Esophagus (tissue), 2 donors: ENCODE data around the gene FAM200B. TPM values are rescaled to one million over a fixed set of nuclear protein-coding genes. Genes with fewer than 3 reads are reported as not detected.

Experiments used
- H3K27ac ChIP-seq, 2 donors: one replicate each; pipeline ENCODE4 v1.5.1; 2013; ENCODE audit warnings: low read depth in 2 of 2, mild to moderate bottlenecking in 2 of 2, inconsistent platforms in 1 of 2, low read length in 1 of 2, moderate library complexity in 1 of 2
- H3K27me3 ChIP-seq, 2 donors: one replicate each; pipeline ENCODE4 v1.6.1; 2013; ENCODE audit warnings: low read length in 2 of 2, control low read depth in 1 of 2, mild to moderate bottlenecking in 1 of 2; ENCODE audit not compliant: insufficient read depth in 2 of 2, control insufficient read depth in 1 of 2
- H3K36me3 ChIP-seq, 2 donors: one replicate each; pipeline ENCODE4 v1.6.1; 2013; ENCODE audit warnings: low read length in 1 of 2; ENCODE audit not compliant: control insufficient read depth in 2 of 2, insufficient read depth in 2 of 2
- H3K4me1 ChIP-seq, 2 donors: one replicate each; pipeline ENCODE4 v1.6.1; 2013; ENCODE audit warnings: low read length in 1 of 2; ENCODE audit not compliant: control insufficient read depth in 2 of 2, insufficient read depth in 2 of 2
- H3K4me3 ChIP-seq, 2 donors: one replicate each; pipeline ENCODE4 v1.5.1; 2013; ENCODE audit warnings: low read length in 2 of 2, mild to moderate bottlenecking in 2 of 2, low read depth in 1 of 2, moderate library complexity in 1 of 2
- H3K9me3 ChIP-seq, 2 donors: one replicate each; pipeline ENCODE4 v1.6.1; 2013; ENCODE audit warnings: mild to moderate bottlenecking in 2 of 2, low read depth in 1 of 2, low read length in 1 of 2, moderate library complexity in 1 of 2; ENCODE audit not compliant: control insufficient read depth in 2 of 2, insufficient read depth in 1 of 2
- WGBS, 2 donors: extraction: QIAGEN DNeasy Blood & Tissue Kit; methylation state at CpG; one replicate each; pipeline ENCODE4 v1.1.7; 2013; 5-methylcytosine and 5-hydroxymethylcytosine counted together
- polyA plus RNA-seq, 2 donors: library from polyadenylated mRNA; stranded (reverse); fragments of 200-250 nt; gene quantifications; one replicate each; pipeline ENCODE4 v1.2.3, GENCODE V29; 2013
- donor health status: healthy with polysubstance abuse.
- donor health status: Bipolar disorder and iron deficiency.

FAM200B gene
- polyA plus RNA-seq, 2 donors = 25.7 to 42.6 TPM

DNA sequence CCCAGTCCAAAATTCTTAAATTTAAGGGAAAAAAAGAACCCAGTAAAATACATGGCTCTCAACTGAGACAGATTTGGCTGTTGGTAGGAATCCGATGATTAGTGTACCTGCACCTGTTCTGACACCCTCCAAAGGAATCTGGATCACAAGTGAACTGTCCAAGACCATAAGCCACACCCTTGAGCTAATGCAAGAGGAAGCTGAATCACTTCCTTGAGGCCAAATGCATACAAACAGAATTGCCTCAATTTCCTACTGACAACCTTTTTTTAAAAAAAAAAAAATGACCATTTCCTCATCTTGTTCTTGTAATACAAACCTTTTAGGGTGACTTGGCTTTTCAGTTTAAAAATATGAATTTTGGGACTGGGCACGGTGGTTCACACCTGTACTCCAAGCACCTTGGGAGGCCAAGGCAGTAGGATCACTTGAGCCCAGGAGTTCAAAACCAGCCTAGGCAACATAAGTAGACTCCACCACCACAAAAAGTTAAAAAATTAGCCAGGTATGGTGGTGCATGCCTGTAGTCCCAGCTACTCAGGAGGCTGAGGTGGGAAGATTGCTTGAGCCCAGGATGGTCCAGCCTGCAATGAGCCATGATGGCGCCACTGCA, 15.8 kb upstream of the FAM200B start:
- Histone ChIP-seq H3K36me3 (no peaks in the 10 kb centered on the region), H3K4me3 (no peak overlapping the region), H3K27me3 (no peaks in the 10 kb centered on the region), H3K4me1 (no peaks in the 10 kb centered on the region), H3K9me3 (no peaks in the 10 kb centered on the region), H3K27ac (peak overlapping the region; percentile 66 to 81)
- 73 to 76% methylated on average over 3 of the region's 3 CpGs for WGBS, 2 donors

- Histone ChIP-seq H3K4me3 (no peak overlapping the region), H3K27ac (no peak overlapping the region), H3K4me1 (no peaks in the 10 kb centered on the region), H3K9me3 (no peaks in the 10 kb centered on the region), H3K27me3 (no peaks in the 10 kb centered on the region), H3K36me3 (no peaks in the 10 kb centered on the region)
- 87 to 95% methylated on average over 4 of the region's 4 CpGs for WGBS, 2 donors
Measured at GRCh38 chr4:15667006-15667405, 14.6 kb upstream of the FAM200B start.

GRCh38 chr4:15668566-15669435, 12.8 kb upstream of the FAM200B start:
- H3K4me3 ChIP-seq = no peak overlapping the region
- H3K27me3 ChIP-seq = no peaks in the 10 kb centered on the region
- H3K4me1 ChIP-seq = no peaks in the 10 kb centered on the region
- H3K9me3 ChIP-seq = no peaks in the 10 kb centered on the region
- no peak overlapping the region for H3K27ac ChIP-seq
- no peaks in the 10 kb centered on the region for H3K36me3 ChIP-seq
- WGBS, 2 donors = 92 to 93% methylated on average over 1 of the region's 1 CpG

DNA sequence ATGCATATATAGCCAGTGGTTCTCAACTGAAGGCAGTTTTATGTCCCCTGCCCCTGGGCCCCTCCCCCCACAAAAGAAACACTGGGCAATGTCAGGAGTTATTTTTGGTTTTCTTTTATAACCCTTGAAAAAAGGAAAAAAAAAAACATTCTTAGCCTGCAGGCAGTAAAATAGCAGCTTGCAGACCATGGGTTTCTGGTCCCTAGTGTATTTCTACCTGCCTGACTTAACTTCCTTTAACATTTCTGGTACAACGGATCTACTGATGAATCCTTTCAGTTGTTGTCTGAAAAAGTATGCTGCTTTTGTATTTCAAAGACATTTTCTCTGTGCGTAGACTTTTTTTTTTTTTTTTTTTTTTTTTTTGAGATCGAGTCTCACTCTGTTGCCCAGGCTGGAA, 11.1 kb upstream of the FAM200B start:
- Histone ChIP-seq H3K4me3 (no peak overlapping the region), H3K4me1 (no peaks in the 10 kb centered on the region), H3K27me3 (no peaks in the 10 kb centered on the region), H3K27ac (no peak overlapping the region), H3K36me3 (no peaks in the 10 kb centered on the region), H3K9me3 (no peaks in the 10 kb centered on the region)
- 89 to 91% methylated on average over 3 of the region's 3 CpGs for WGBS, 2 donors

- Histone ChIP-seq H3K27ac (no peak overlapping the region), H3K27me3 (no peaks in the 10 kb centered on the region), H3K9me3 (no peaks in the 10 kb centered on the region), H3K36me3 (no peaks in the 10 kb centered on the region), H3K4me1 (no peaks in the 10 kb centered on the region), H3K4me3 (no peak overlapping the region)
- WGBS, 2 donors = 95 to 99% methylated on average over 3 of the region's 3 CpGs
Measured at GRCh38 chr4:15672101-15672500, 9.5 kb upstream of the FAM200B start.

GRCh38 chr4:15673337-15673736, 8.3 kb upstream of the FAM200B start:
- Histone ChIP-seq H3K36me3 (no peaks in the 10 kb centered on the region), H3K9me3 (no peaks in the 10 kb centered on the region), H3K4me1 (no peaks in the 10 kb centered on the region), H3K27ac (no peak overlapping the region), H3K27me3 (no peaks in the 10 kb centered on the region), H3K4me3 (no peak overlapping the region)
- 100% methylated on average over 1 of the region's 1 CpG for WGBS, 2 donors

- 75 to 89% methylated on average over 2 of the region's 2 CpGs for WGBS, 2 donors
- Histone ChIP-seq H3K4me1 (no peaks in the 10 kb centered on the region), H3K4me3 (no peak overlapping the region), H3K27ac (no peak overlapping the region), H3K9me3 (no peaks in the 10 kb centered on the region), H3K36me3 (no peaks in the 10 kb centered on the region), H3K27me3 (no peaks in the 10 kb centered on the region)
Measured at GRCh38 chr4:15674046-15674445, 7.6 kb upstream of the FAM200B start.

- Histone ChIP-seq H3K4me3 (no peak overlapping the region), H3K4me1 (no peaks in the 10 kb centered on the region)
Measured at GRCh38 chr4:15674926-15675325, 6.7 kb upstream of the FAM200B start.

GRCh38 chr4:15675356-15675755, 6.3 kb upstream of the FAM200B start:
- no peaks in the 10 kb centered on the region for H3K9me3 ChIP-seq
- no peaks in the 10 kb centered on the region for H3K4me1 ChIP-seq
- H3K27me3 ChIP-seq = no peaks in the 10 kb centered on the region
- WGBS, 2 donors = 94 to 95% methylated on average over 3 of the region's 3 CpGs
- no peaks in the 10 kb centered on the region for H3K36me3 ChIP-seq
- no peak overlapping the region for H3K27ac ChIP-seq
- H3K4me3 ChIP-seq = no peak overlapping the region

More at GRCh38 chr4:15674926-15675325, 6.7 kb upstream of the FAM200B start:
- Histone ChIP-seq H3K9me3 (no peaks in the 10 kb centered on the region), H3K27me3 (no peaks in the 10 kb centered on the region), H3K36me3 (no peaks in the 10 kb centered on the region), H3K27ac (no peak overlapping the region)
- 75 to 89% methylated on average over 4 of the region's 4 CpGs for WGBS, 2 donors

- Histone ChIP-seq H3K27ac (no peak overlapping the region), H3K4me1 (no peaks in the 10 kb centered on the region), H3K27me3 (no peaks in the 10 kb centered on the region), H3K36me3 (no peaks in the 10 kb centered on the region), H3K4me3 (no peak overlapping the region), H3K9me3 (no peaks in the 10 kb centered on the region)
- 87 to 89% methylated on average over 1 of the region's 1 CpG for WGBS, 2 donors
Measured at GRCh38 chr4:15676039-15676438, 5.6 kb upstream of the FAM200B start.
